RWPE2 (cell line): ENCODE data around the gene WNT5B.

Experiments
- ATAC-seq: fragments of 200-7000 bp; cut with Tn5 transposase; 3 replicates; pipeline ENCODE4 v1.9.1; 2021; ENCODE audit warnings: low read depth
- DNase-seq: peaks from one replicate; pipeline ENCODE4 v3.0.0-alpha.2; 2020; ENCODE audit warnings: low spot score
- H3K27ac ChIP-seq: fragments of 450-650 bp; 2 replicates; pipeline ENCODE4 v1.5.1; 2017; ENCODE audit warnings: mild to moderate bottlenecking; ENCODE audit not compliant: poor library complexity, severe bottlenecking
- H3K27me3 ChIP-seq: fragments of 250-450 bp; sonication (Bioruptor Pico); 2 replicates; pipeline ENCODE4 v1.5.1; 2021; ENCODE audit warnings: mild to moderate bottlenecking, moderate library complexity; ENCODE audit not compliant: insufficient read depth, poor library complexity, severe bottlenecking
- H3K36me3 ChIP-seq: fragments of 250-450 bp; sonication (Bioruptor Pico); 2 replicates; pipeline ENCODE4 v1.5.1; 2020; ENCODE audit warnings: low read depth, mild to moderate bottlenecking, moderate library complexity
- H3K4me1 ChIP-seq: fragments of 250-450 bp; sonication (Bioruptor Pico); 2 replicates; pipeline ENCODE4 v1.5.1; 2021; ENCODE audit warnings: mild to moderate bottlenecking, moderate library complexity; ENCODE audit not compliant: insufficient read depth, poor library complexity, severe bottlenecking
- H3K4me3 ChIP-seq: fragments of 250-450 bp; sonication (Bioruptor Pico); 2 replicates; pipeline ENCODE4 v1.5.1; 2021; ENCODE audit warnings: mild to moderate bottlenecking, moderate library complexity; ENCODE audit not compliant: severe bottlenecking
- H3K9me3 ChIP-seq: fragments of 250-450 bp; sonication (Bioruptor Pico); 2 replicates; pipeline ENCODE4 v1.5.1; 2021; ENCODE audit warnings: mild to moderate bottlenecking, moderate library complexity; ENCODE audit not compliant: severe bottlenecking
- TF ChIP-seq, protein P1 (sequence below): fragments of 450-650 bp; IDR thresholded peaks from one replicate; pipeline ENCODE4 v1.5.1; 2017; ENCODE audit warnings: mild to moderate bottlenecking, moderate library complexity; ENCODE audit not compliant: poor library complexity, severe bottlenecking

The WNT5B gene

GRCh38 chr12:1616233-1617066 lies 12.6 kb upstream of the WNT5B start:
- Histone ChIP-seq H3K9me3 (no peaks in the 10 kb centered on the region), H3K4me3 (no peak overlapping the region), H3K27me3 (no peaks in the 10 kb centered on the region), H3K27ac (no peak overlapping the region), H3K36me3 (no peaks in the 10 kb centered on the region), H3K4me1 (peaks cover 28% of the 10 kb centered on the region)
- DNase-seq: no peak
- TF ChIP-seq, protein P1, sequence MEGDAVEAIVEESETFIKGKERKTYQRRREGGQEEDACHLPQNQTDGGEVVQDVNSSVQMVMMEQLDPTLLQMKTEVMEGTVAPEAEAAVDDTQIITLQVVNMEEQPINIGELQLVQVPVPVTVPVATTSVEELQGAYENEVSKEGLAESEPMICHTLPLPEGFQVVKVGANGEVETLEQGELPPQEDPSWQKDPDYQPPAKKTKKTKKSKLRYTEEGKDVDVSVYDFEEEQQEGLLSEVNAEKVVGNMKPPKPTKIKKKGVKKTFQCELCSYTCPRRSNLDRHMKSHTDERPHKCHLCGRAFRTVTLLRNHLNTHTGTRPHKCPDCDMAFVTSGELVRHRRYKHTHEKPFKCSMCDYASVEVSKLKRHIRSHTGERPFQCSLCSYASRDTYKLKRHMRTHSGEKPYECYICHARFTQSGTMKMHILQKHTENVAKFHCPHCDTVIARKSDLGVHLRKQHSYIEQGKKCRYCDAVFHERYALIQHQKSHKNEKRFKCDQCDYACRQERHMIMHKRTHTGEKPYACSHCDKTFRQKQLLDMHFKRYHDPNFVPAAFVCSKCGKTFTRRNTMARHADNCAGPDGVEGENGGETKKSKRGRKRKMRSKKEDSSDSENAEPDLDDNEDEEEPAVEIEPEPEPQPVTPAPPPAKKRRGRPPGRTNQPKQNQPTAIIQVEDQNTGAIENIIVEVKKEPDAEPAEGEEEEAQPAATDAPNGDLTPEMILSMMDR: no peak
- peak; percentile 59; the same call in 2 of the 3 replicates for ATAC-seq

GRCh38 chr12:1618489-1618888 lies 10.5 kb upstream of the WNT5B start:
- Histone ChIP-seq H3K36me3 (no peaks in the 10 kb centered on the region), H3K4me1 (peaks cover 16% of the 10 kb centered on the region), H3K27me3 (no peaks in the 10 kb centered on the region), H3K4me3 (no peak overlapping the region), H3K9me3 (no peaks in the 10 kb centered on the region), H3K27ac (no peak overlapping the region)
- no peak for ATAC-seq
- TF ChIP-seq, protein P1: no peak
- DNase-seq: no peak

DNA sequence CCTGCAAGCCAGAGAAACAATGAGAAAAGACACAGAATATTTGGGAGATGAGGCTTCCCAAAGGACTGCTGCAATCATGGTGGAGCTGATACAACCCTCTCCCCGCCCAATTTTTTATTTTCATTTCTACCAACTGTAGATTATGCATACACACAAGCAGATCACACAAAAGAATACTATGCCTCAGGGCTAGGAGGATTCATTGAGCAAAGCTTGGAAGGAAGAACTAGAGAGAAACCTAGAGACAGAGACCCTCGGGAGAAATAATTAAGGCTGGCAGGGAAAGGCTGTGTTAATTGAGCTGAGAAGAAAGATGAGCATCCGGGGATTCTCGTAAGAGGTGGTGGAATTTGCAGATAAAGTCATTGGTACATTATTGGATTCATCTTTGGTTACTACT lies 9.9 kb upstream of the WNT5B start:
- DNase-seq (no peak), ATAC-seq (no peak)
- Histone ChIP-seq H3K4me1 (peaks cover 16% of the 10 kb centered on the region), H3K4me3 (no peak overlapping the region), H3K9me3 (no peaks in the 10 kb centered on the region), H3K27ac (no peak overlapping the region), H3K36me3 (no peaks in the 10 kb centered on the region), H3K27me3 (no peaks in the 10 kb centered on the region)
- TF ChIP-seq, protein P1: no peak

- no peak for DNase-seq
Measured at GRCh38 chr12:1619587-1619986, 9.4 kb upstream of the WNT5B start.

DNA sequence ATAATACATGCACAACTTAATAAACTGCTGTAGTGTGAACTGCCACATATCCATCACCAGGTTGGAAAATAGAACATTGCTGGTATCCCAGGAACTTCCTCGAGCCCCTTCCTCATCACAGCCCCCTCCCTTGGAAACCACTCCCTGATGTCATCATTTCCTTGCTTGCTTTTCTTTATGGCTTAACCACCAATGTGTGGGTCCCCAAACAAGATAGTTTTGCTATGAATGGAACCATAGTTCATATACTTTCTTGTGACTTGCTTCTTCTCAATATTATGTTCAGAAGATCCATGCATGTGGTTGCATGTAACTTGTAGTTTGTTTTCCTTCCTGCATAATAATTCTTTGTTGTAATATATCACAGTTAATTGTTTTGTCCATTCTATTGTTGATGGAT lies 8.9 kb upstream of the WNT5B start:
- H3K4me1 ChIP-seq: peaks cover 19% of the 10 kb centered on the region
- TF ChIP-seq, protein P1: no peak
- ATAC-seq: no peak
- DNase-seq: no peak
- H3K36me3 ChIP-seq: no peaks in the 10 kb centered on the region
- no peak overlapping the region for H3K4me3 ChIP-seq
- no peaks in the 10 kb centered on the region for H3K27me3 ChIP-seq
- H3K9me3 ChIP-seq: no peaks in the 10 kb centered on the region
- no peak overlapping the region for H3K27ac ChIP-seq

More at GRCh38 chr12:1619587-1619986, 9.4 kb upstream of the WNT5B start:
- Histone ChIP-seq H3K27ac (no peak overlapping the region), H3K4me3 (no peak overlapping the region), H3K4me1 (peaks cover 16% of the 10 kb centered on the region), H3K27me3 (no peaks in the 10 kb centered on the region), H3K9me3 (no peaks in the 10 kb centered on the region), H3K36me3 (no peaks in the 10 kb centered on the region)
- ATAC-seq: no peak
- TF ChIP-seq, protein P1: no peak
